Astrocyte (in vitro differentiated cells and primary cell): ENCODE results near the gene PCSK5. TPM values are rescaled to one million over a fixed set of nuclear protein-coding genes. Genes with fewer than 3 reads are reported as not detected.
"Not testable (repeated sequence)": the region's sequence is repeated elsewhere in the genome, so short reads cannot be mapped to it uniquely, and the experiment has no call there.

Experiments used
- DNase-seq: peaks from one replicate; pipeline ENCODE4 v3.0.0-alpha.2; 2010; ENCODE audit warnings: low read depth
- FAIRE-seq: peaks from 2 replicates; lab custom pipeline; 2011; peaks lifted over from hg19 to GRCh38; lab: Jason Lieb, UNC
- H2AFZ ChIP-seq: 2 replicates; pipeline ENCODE4 v1.6.0; 2012; ENCODE audit warnings: low read depth, low read length, inconsistent platforms
- H3K27ac ChIP-seq: 2 replicates; pipeline ENCODE4 v1.5.1; 2011; ENCODE audit warnings: low read depth, low read length, inconsistent platforms
- H3K27me3 ChIP-seq: 2 replicates; pipeline ENCODE4 v1.6.0; 2011; ENCODE audit warnings: low read length, inconsistent platforms; ENCODE audit not compliant: insufficient read depth
- H3K36me3 ChIP-seq: 2 replicates; pipeline ENCODE4 v1.5.1; 2011; ENCODE audit warnings: low read length, inconsistent platforms; ENCODE audit not compliant: insufficient read depth
- H3K4me1 ChIP-seq: 2 replicates; pipeline ENCODE4 v1.5.1; 2011; ENCODE audit warnings: low read length, inconsistent platforms; ENCODE audit not compliant: insufficient read depth
- H3K4me2 ChIP-seq: 2 replicates; pipeline ENCODE4 v1.6.0; 2012; ENCODE audit warnings: low read length, inconsistent platforms
- H3K4me3 ChIP-seq: 2 replicates; pipeline ENCODE4 v1.5.1; 2011; ENCODE audit warnings: low read depth, mild to moderate bottlenecking, low read length, inconsistent platforms; ENCODE audit not compliant: insufficient read depth
- H3K79me2 ChIP-seq: 2 replicates; pipeline ENCODE4 v1.6.0; 2012; ENCODE audit warnings: mild to moderate bottlenecking, low read length, inconsistent platforms; ENCODE audit not compliant: insufficient read depth
- H3K9ac ChIP-seq: 2 replicates; pipeline ENCODE4 v1.6.0; 2012; ENCODE audit warnings: mild to moderate bottlenecking, low read length, inconsistent platforms
- H3K9me3 ChIP-seq: 2 replicates; pipeline ENCODE4 v1.5.1; 2012; ENCODE audit warnings: low read depth, mild to moderate bottlenecking, low read length, inconsistent platforms; ENCODE audit not compliant: insufficient read depth
- H4K20me1 ChIP-seq: 2 replicates; pipeline ENCODE4 v1.6.0; 2012; ENCODE audit warnings: low read length, inconsistent platforms; ENCODE audit not compliant: insufficient read depth
- H3K27ac Mint-ChIP-seq: one replicate; pipeline ENCODE4 v1.8.0; 2021; ENCODE audit warnings: mild to moderate bottlenecking, mixed read lengths; ENCODE audit not compliant: unreplicated experiment
- H3K27me3 Mint-ChIP-seq: one replicate; pipeline ENCODE4 v1.8.0; 2021; ENCODE audit warnings: low read depth, mixed read lengths; ENCODE audit not compliant: unreplicated experiment
- H3K36me3 Mint-ChIP-seq: one replicate; pipeline ENCODE4 v1.8.0; 2021; ENCODE audit warnings: low read depth, mixed read lengths; ENCODE audit not compliant: unreplicated experiment
- H3K4me1 Mint-ChIP-seq: one replicate; pipeline ENCODE4 v1.8.0; 2021; ENCODE audit warnings: low read depth, mixed read lengths; ENCODE audit not compliant: unreplicated experiment
- H3K4me3 Mint-ChIP-seq: one replicate; pipeline ENCODE4 v1.8.0; 2021; ENCODE audit warnings: mild to moderate bottlenecking, moderate library complexity, mixed read lengths; ENCODE audit not compliant: unreplicated experiment
- H3K9me3 Mint-ChIP-seq: one replicate; pipeline ENCODE4 v1.8.0; 2021; ENCODE audit warnings: mild to moderate bottlenecking, mixed read lengths; ENCODE audit not compliant: unreplicated experiment
- CTCF ChIP-seq: IDR thresholded peaks from 2 replicates; pipeline ENCODE4 v1.5.1; 2011; ENCODE audit warnings: low read depth, mild to moderate bottlenecking, inconsistent platforms, low read length, moderate library complexity; ENCODE audit not compliant: insufficient read depth
- EZH2 ChIP-seq: IDR thresholded peaks from 2 replicates; pipeline ENCODE4 v1.6.1; 2012; ENCODE audit warnings: mild to moderate bottlenecking, low read length, inconsistent platforms; ENCODE audit not compliant: insufficient read depth
- total RNA-seq: library from RNA; stranded (reverse); gene quantifications from 2 replicates; pipeline ENCODE4 v1.2.1, GENCODE V29; 2021

PCSK5 gene
- total RNA-seq, 1 donor from 2014 or later = 13.1 TPM

GRCh38 chr9:76049341-76049740 lies 158.9 kb downstream of the PCSK5 start:
- H3K9me3 Mint-ChIP-seq = no peaks in the 10 kb centered on the region
- Histone ChIP-seq H3K4me1 (peaks cover 2% of the 10 kb centered on the region), H3K27me3 (no peaks in the 10 kb centered on the region), H2AFZ (no peak overlapping the region), H3K4me3 (no peak overlapping the region), H3K36me3 (no peaks in the 10 kb centered on the region), H3K9ac (no peak overlapping the region), H3K4me2 (no peak overlapping the region), H4K20me1 (no peaks in the 10 kb centered on the region), H3K79me2 (no peaks in the 10 kb centered on the region), H3K27ac (no peak overlapping the region), H3K9me3 (no peaks in the 10 kb centered on the region)
- FAIRE-seq (no peak), DNase-seq (no peak)
- no peaks in the 10 kb centered on the region for H3K27me3 Mint-ChIP-seq
- H3K4me3 Mint-ChIP-seq = no peak overlapping the region
- H3K27ac Mint-ChIP-seq = no peak overlapping the region
- H3K4me1 Mint-ChIP-seq = peaks cover 4% of the 10 kb centered on the region
- peaks cover 5% of the 10 kb centered on the region for H3K36me3 Mint-ChIP-seq
- TF ChIP-seq EZH2 = no peak
- no peak for TF ChIP-seq CTCF

- Histone ChIP-seq H3K36me3 (no peaks in the 10 kb centered on the region), H3K4me1 (no peaks in the 10 kb centered on the region), H3K27me3 (no peaks in the 10 kb centered on the region), H3K27ac (no peak overlapping the region), H3K4me2 (no peak overlapping the region), H3K9ac (no peak overlapping the region), H2AFZ (no peak overlapping the region), H4K20me1 (no peaks in the 10 kb centered on the region), H3K4me3 (no peak overlapping the region), H3K79me2 (no peaks in the 10 kb centered on the region), H3K9me3 (no peaks in the 10 kb centered on the region)
- H3K36me3 Mint-ChIP-seq = peaks cover 4% of the 10 kb centered on the region
- no peak overlapping the region for H3K4me3 Mint-ChIP-seq
- H3K27me3 Mint-ChIP-seq = no peaks in the 10 kb centered on the region
- H3K9me3 Mint-ChIP-seq = peaks cover 2% of the 10 kb centered on the region
- FAIRE-seq (no peak), DNase-seq (no peak)
- H3K27ac Mint-ChIP-seq = no peak overlapping the region
- no peak for TF ChIP-seq CTCF
- TF ChIP-seq EZH2 = no peak
- H3K4me1 Mint-ChIP-seq = no peaks in the 10 kb centered on the region
Observed at GRCh38 chr9:76067696-76068095, 177.2 kb downstream of the PCSK5 start.

GRCh38 chr9:76077537-76077936 lies 187.1 kb downstream of the PCSK5 start:
- H3K4me1 ChIP-seq = no peaks in the 10 kb centered on the region
- TF ChIP-seq EZH2 (no peak), CTCF (no peak)
- H3K9me3 ChIP-seq = peaks cover 3% of the 10 kb centered on the region
- no peak for DNase-seq
- no peaks in the 10 kb centered on the region for H3K27me3 ChIP-seq
- no peaks in the 10 kb centered on the region for H3K27me3 Mint-ChIP-seq
- no peak overlapping the region for H2AFZ ChIP-seq
- no peaks in the 10 kb centered on the region for H3K36me3 ChIP-seq
- no peak for FAIRE-seq
- H3K4me3 Mint-ChIP-seq = no peak overlapping the region
- no peak overlapping the region for H3K27ac ChIP-seq
- H3K4me2 ChIP-seq = no peak overlapping the region
- peaks cover 9% of the 10 kb centered on the region for H3K36me3 Mint-ChIP-seq
- H4K20me1 ChIP-seq = no peaks in the 10 kb centered on the region
- no peaks in the 10 kb centered on the region for H3K4me1 Mint-ChIP-seq
- no peak overlapping the region for H3K4me3 ChIP-seq
- H3K27ac Mint-ChIP-seq = no peak overlapping the region
- no peaks in the 10 kb centered on the region for H3K79me2 ChIP-seq
- H3K9ac ChIP-seq = no peak overlapping the region
- H3K9me3 Mint-ChIP-seq = peaks cover 4% of the 10 kb centered on the region

- H3K27me3 ChIP-seq, H3K27ac ChIP-seq, H4K20me1 ChIP-seq, H3K27ac Mint-ChIP-seq, H3K9me3 Mint-ChIP-seq, FAIRE-seq, H3K4me3 ChIP-seq, H3K4me1 Mint-ChIP-seq, H3K36me3 Mint-ChIP-seq, H2AFZ ChIP-seq, H3K4me1 ChIP-seq, H3K79me2 ChIP-seq, H3K4me2 ChIP-seq, DNase-seq, H3K4me3 Mint-ChIP-seq, H3K9ac ChIP-seq, H3K27me3 Mint-ChIP-seq, H3K36me3 ChIP-seq, H3K9me3 ChIP-seq: not testable (repeated sequence)
Observed at GRCh38 chr9:76081281-76081680, 190.8 kb downstream of the PCSK5 start.
